DOHH2 (cell line): ENCODE results near the gene DEPDC1.
"Not testable (repeated sequence)": the region's sequence is repeated elsewhere in the genome, so short reads cannot be mapped to it uniquely, and the experiment has no call there.

ENCODE experiments used
- H3F3A ChIP-seq: fragments of 200-600 bp; sonication (generic), shearing (Covaris generic); 2 replicates; pipeline ENCODE4 v1.6.0; 2016; ENCODE audit warnings: antibody characterized with exemption, mild to moderate bottlenecking; ENCODE audit not compliant: control insufficient read depth, insufficient read depth
- H3K27ac ChIP-seq: fragments of 200-600 bp; sonication (generic); 2 replicates; pipeline ENCODE4 v1.5.1; 2014; ENCODE audit warnings: low read depth, mild to moderate bottlenecking, low read length, moderate library complexity
- H3K27me3 ChIP-seq: fragments of 200-600 bp; sonication (generic); 2 replicates; pipeline ENCODE4 v1.6.1; 2014; ENCODE audit warnings: mild to moderate bottlenecking, low read length, mixed read lengths; ENCODE audit not compliant: control insufficient read depth
- H3K36me3 ChIP-seq: fragments of 200-600 bp; sonication (generic); 2 replicates; pipeline ENCODE4 v1.6.1; 2014; ENCODE audit warnings: mild to moderate bottlenecking, low read length, moderate library complexity, mixed read lengths; ENCODE audit not compliant: control insufficient read depth
- H3K4me1 ChIP-seq: fragments of 200-600 bp; sonication (generic); 2 replicates; pipeline ENCODE4 v1.6.1; 2014; ENCODE audit warnings: mild to moderate bottlenecking, low read length, mixed read lengths; ENCODE audit not compliant: control insufficient read depth
- H3K4me2 ChIP-seq: fragments of 200-600 bp; sonication (generic); 2 replicates; pipeline ENCODE4 v1.6.0; 2014; ENCODE audit warnings: mild to moderate bottlenecking, low read length, moderate library complexity
- H3K4me3 ChIP-seq: fragments of 200-600 bp; sonication (generic); 2 replicates; pipeline ENCODE4 v1.5.1; 2014; ENCODE audit warnings: mild to moderate bottlenecking, low read length, mixed read lengths
- H3K79me2 ChIP-seq: fragments of 200-600 bp; sonication (generic); 2 replicates; pipeline ENCODE4 v1.6.1; 2014; ENCODE audit warnings: mild to moderate bottlenecking, low read length, mixed read lengths; ENCODE audit not compliant: control insufficient read depth
- H3K9me2 ChIP-seq: fragments of 200-600 bp; sonication (generic); replicated peaks from 2 replicates; pipeline ENCODE4 v1.6.1; 2014; ENCODE audit warnings: mild to moderate bottlenecking, low read length, mixed read lengths; ENCODE audit not compliant: control insufficient read depth
- H3K9me3 ChIP-seq: fragments of 200-600 bp; sonication (generic); 2 replicates; pipeline ENCODE4 v1.6.1; 2014; ENCODE audit warnings: antibody characterized with exemption, low read length, mixed read lengths; ENCODE audit not compliant: control insufficient read depth, insufficient read depth
- H4K20me1 ChIP-seq: fragments of 200-600 bp; sonication (generic); 2 replicates; pipeline ENCODE4 v1.6.0; 2014; ENCODE audit warnings: low read depth, mild to moderate bottlenecking, antibody characterized with exemption, low read length, moderate library complexity; ENCODE audit not compliant: control insufficient read depth, insufficient read depth
- EZH2phosphoT487 ChIP-seq: fragments of 200-600 bp; sonication (generic); IDR thresholded peaks from 2 replicates; pipeline ENCODE4 v1.6.1; 2017; ENCODE audit warnings: borderline replicate concordance, mild to moderate bottlenecking, antibody characterized with exemption, low read length, moderate library complexity, mixed read lengths
- TF ChIP-seq, protein P1 (sequence below): fragments of 200-600 bp; sonication (generic); IDR thresholded peaks from one replicate; pipeline ENCODE4 v1.5.1; 2014; ENCODE audit warnings: antibody characterized with exemption, mild to moderate bottlenecking, low read depth, low read length; ENCODE audit not compliant: poor library complexity, severe bottlenecking

DEPDC1 gene

DNA sequence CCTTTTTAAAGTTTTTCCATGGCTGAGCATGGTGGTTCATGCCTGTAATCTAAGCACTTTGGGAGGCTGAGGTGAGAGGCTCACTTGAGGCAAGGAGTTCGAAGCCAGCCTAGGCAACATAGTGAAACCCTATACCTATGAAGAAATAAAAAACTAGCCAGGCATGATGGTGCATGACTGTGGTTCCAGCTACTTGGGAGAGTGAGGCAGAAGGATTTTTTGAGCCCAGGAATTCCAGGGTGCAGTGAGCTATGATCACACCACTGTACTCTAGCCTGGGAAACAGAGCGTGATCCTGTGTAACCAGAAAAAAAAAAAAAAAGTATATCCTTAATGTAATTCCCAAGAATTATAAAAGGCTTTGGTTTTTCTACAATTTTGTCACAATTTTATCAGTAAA is 17.4 kb downstream of the DEPDC1 start:
- Histone ChIP-seq H3K79me2 (peaks cover 3% of the 10 kb centered on the region; the same call in 1 of the 2 replicates), H3F3A (peaks cover 4% of the 10 kb centered on the region), H3K4me2 (no peak overlapping the region), H3K27ac (no peak overlapping the region), H3K27me3 (no peaks in the 10 kb centered on the region), H3K9me2 (no peaks in the 10 kb centered on the region), H4K20me1 (no peaks in the 10 kb centered on the region), H3K9me3 (no peaks in the 10 kb centered on the region), H3K4me1 (0 out of 2 replicates have a peak, but pooled peaks cover 4% of the 10 kb centered on the region), H3K36me3 (peaks cover 95% of the 10 kb centered on the region), H3K4me3 (no peak overlapping the region)
- TF ChIP-seq, protein P1, sequence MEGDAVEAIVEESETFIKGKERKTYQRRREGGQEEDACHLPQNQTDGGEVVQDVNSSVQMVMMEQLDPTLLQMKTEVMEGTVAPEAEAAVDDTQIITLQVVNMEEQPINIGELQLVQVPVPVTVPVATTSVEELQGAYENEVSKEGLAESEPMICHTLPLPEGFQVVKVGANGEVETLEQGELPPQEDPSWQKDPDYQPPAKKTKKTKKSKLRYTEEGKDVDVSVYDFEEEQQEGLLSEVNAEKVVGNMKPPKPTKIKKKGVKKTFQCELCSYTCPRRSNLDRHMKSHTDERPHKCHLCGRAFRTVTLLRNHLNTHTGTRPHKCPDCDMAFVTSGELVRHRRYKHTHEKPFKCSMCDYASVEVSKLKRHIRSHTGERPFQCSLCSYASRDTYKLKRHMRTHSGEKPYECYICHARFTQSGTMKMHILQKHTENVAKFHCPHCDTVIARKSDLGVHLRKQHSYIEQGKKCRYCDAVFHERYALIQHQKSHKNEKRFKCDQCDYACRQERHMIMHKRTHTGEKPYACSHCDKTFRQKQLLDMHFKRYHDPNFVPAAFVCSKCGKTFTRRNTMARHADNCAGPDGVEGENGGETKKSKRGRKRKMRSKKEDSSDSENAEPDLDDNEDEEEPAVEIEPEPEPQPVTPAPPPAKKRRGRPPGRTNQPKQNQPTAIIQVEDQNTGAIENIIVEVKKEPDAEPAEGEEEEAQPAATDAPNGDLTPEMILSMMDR: no peak
- no peak for TF ChIP-seq EZH2phosphoT487

DNA sequence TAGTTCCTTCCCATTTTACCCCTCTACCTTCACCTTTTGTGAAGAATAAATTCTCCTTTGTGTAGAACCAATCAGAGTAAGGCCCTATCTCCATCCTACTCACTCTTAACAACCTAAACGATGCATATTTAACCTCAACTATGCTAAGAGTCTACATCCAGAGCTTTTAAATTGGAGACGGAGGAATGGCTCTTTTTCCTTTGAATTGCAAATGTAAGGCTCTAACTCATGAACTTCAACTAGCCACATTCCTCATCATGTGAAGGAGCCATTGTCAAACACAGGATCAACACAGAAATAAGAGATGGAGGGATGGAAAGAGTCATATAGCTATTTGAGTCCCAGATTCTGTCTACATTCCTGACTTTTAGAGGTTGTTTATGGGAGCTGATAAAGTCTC is 18.2 kb downstream of the DEPDC1 start:
- TF ChIP-seq EZH2phosphoT487: no peak
- TF ChIP-seq, protein P1: no peak
- H3K9me3 ChIP-seq: no peaks in the 10 kb centered on the region

DNA sequence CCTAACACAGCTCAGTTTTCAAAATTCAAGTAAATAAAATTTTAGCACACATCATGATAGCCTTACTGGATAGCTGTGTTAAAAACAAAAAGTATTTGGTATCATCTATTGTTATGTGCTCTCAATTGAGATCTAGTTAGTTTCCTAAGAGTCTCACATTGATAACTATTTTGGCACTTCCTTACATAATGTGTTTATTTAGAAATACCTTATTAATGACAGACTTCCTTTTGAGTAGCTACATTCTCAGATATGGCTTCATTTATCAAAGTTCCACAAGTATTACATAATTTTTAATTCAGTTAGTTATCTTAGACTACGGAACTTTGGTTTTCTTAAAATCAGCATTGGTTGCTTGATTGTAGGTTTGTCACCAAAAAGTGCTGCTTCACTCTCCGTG is 20.3 kb downstream of the DEPDC1 start:
- H3K4me1 ChIP-seq, H3K4me3 ChIP-seq, H3K9me2 ChIP-seq, H3K9me3 ChIP-seq, H4K20me1 ChIP-seq, H3K27me3 ChIP-seq, H3K27ac ChIP-seq, H3K4me2 ChIP-seq, H3K79me2 ChIP-seq: not testable (repeated sequence)
- Histone ChIP-seq H3K36me3 (peaks cover 73% of the 10 kb centered on the region), H3F3A (peaks cover 26% of the 10 kb centered on the region)

More for the DNA sequence above, 18.2 kb downstream of the DEPDC1 start:
- H3K27me3 ChIP-seq: no peaks in the 10 kb centered on the region
- H3K4me2 ChIP-seq: no peak overlapping the region
- no peaks in the 10 kb centered on the region for H4K20me1 ChIP-seq
- no peak overlapping the region for H3K27ac ChIP-seq
- 0 out of 2 replicates have a peak, but pooled peaks cover 4% of the 10 kb centered on the region for H3K4me1 ChIP-seq
- H3K4me3 ChIP-seq: no peak overlapping the region
- peaks cover 3% of the 10 kb centered on the region; the same call in 1 of the 2 replicates for H3K79me2 ChIP-seq
- H3K9me2 ChIP-seq: no peaks in the 10 kb centered on the region
- H3K36me3 ChIP-seq: peaks cover 93% of the 10 kb centered on the region
- H3F3A ChIP-seq: peaks cover 11% of the 10 kb centered on the region

DNA sequence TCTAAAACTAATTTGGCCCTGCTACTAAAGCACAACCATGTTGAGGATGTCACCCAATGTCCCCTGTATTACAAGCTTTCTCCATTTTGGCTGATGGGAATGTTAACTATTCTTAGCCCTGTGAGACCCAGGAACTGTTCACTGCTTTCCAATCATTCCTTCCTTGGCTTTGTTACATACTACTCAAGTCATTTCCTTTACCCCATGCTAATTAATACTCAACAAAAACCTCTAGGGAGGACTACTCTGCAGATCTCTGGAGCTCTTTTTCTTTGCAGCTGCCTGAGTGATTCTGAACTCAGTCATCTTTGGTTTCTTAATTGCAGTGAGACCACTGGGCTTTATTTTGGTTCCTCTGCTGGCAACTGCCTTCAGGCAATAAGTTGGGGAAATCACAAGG is 23.8 kb downstream of the DEPDC1 start:
- Histone ChIP-seq H3F3A (peaks cover 27% of the 10 kb centered on the region), H3K4me1 (peaks cover 7% of the 10 kb centered on the region), H3K36me3 (peaks cover 37% of the 10 kb centered on the region), H3K4me2 (no peak overlapping the region), H3K9me3 (no peaks in the 10 kb centered on the region), H3K79me2 (no peaks in the 10 kb centered on the region), H3K4me3 (no peak overlapping the region), H3K9me2 (no peaks in the 10 kb centered on the region), H4K20me1 (no peaks in the 10 kb centered on the region), H3K27me3 (no peaks in the 10 kb centered on the region), H3K27ac (no peak overlapping the region)
- TF ChIP-seq, protein P1: no peak
- no peak for TF ChIP-seq EZH2phosphoT487
